Heart left ventricle (tissue), 13 donors: Measurements from ENCODE around the gene TNFRSF17.

Source experiments
- CTCF ChIP-seq, 12 donors: fragments of 200-600 bp; sonication (generic) in 4 of 12; IDR thresholded peaks; one replicate each; pipeline versions ENCODE4 v1.5.0 to v1.8.0; 2018 to 2022; ENCODE audit warnings: antibody characterized with exemption in 12 of 12, mild to moderate bottlenecking in 5 of 12
- POLR2A ChIP-seq, 2 donors: fragments of 450-650 bp; IDR thresholded peaks; one replicate each; pipeline ENCODE4 v1.6.1; 2017; ENCODE audit warnings: antibody characterized with exemption in 2 of 2, mild to moderate bottlenecking in 2 of 2, moderate library complexity in 2 of 2
- donor health status: ischemic (EF 13 %, LVEDD 7.1; RV severe dilation, severe dysfunction).
- donor health status: DM: no; HTN: yes; CAD: no.
- donor health status: DM: no; HTN: no; CAD: no.
- donor health status: ischemic (EF 25% LVEDD 6.9; RV normal size, moderate dysfunction).
- donor health status: ischemic (EF 25% LVEDD 5.7; RV mildly dilated, moderate dysfunction).
- donor health status: ischemic (EF 35%, LVEDD 5.7; RV mildly dilated, moderate dysfunction).
- donor health status: nonischemic (EF 11% LVEDD 7.7; RV severe dilation, severe dysfunction).
- donor health status: DM: yes; HTN: yes; CAD: no.
- donor health status: PGD.
- donor health status: ischemic (EF 29% LVEDD 5.4; RV normal size, mild dysfunction).
- donor health status: nonischemic (EF 23%, LVEDD 6.1; RV moderate dilation, normal function).

GRCh38 chr16:11950388-11950787, 14.6 kb upstream of the TNFRSF17 start:
- no peak for TF ChIP-seq POLR2A (IDR thresholded peaks at IDR 0.05)
- no peak for TF ChIP-seq CTCF (IDR thresholded peaks at IDR 0.05)
